Measurements from ENCODE around the gene RAPGEF1.

GRCh38 chr9:131603711-131604439 is 136.0 kb downstream of the RAPGEF1 start:
- TF ChIP-seq ZNF362 (tag by site-specific recombination; IDR thresholded peaks at IDR 0.05) (no peak), SP2 (tag by site-specific recombination; IDR thresholded peaks at IDR 0.05) (no peak), REST (tag by site-specific recombination; IDR thresholded peaks at IDR 0.05) (no peak), CTCF (tag by site-specific recombination; IDR thresholded peaks at IDR 0.05) (no peak)
